Hepatocyte (in vitro differentiated cells): ENCODE measurements around the gene LXN. TPM values are rescaled to one million over a fixed set of nuclear protein-coding genes. Genes with fewer than 3 reads are reported as not detected.

Experiments
- DNase-seq: peaks from one replicate; pipeline ENCODE4 v3.0.0-alpha.2; 2016; ENCODE audit warnings: low spot score
- H2AFZ ChIP-seq: fragments of 200-600 bp; sonication (generic); 2 replicates; pipeline ENCODE4 v1.6.0; 2016; ENCODE audit warnings: antibody characterized with exemption, mild to moderate bottlenecking
- H3K27ac ChIP-seq: fragments of 200-600 bp; sonication (generic); 2 replicates; pipeline ENCODE4 v1.5.1; 2016; ENCODE audit warnings: mild to moderate bottlenecking
- H3K27me3 ChIP-seq: fragments of 200-600 bp; sonication (generic); 2 replicates; pipeline ENCODE4 v1.6.1; 2016
- H3K36me3 ChIP-seq: fragments of 200-600 bp; sonication (generic); replicated peaks from 2 replicates; pipeline ENCODE4 v1.5.1; 2016; ENCODE audit warnings: low read depth; ENCODE audit not compliant: insufficient read depth
- H3K4me1 ChIP-seq: fragments of 200-600 bp; sonication (generic); 2 replicates; pipeline ENCODE4 v1.5.1; 2016; ENCODE audit warnings: mild to moderate bottlenecking, moderate library complexity; ENCODE audit not compliant: insufficient read depth
- H3K4me2 ChIP-seq: fragments of 200-600 bp; sonication (generic); 2 replicates; pipeline ENCODE4 v1.6.0; 2016
- H3K4me3 ChIP-seq: fragments of 200-600 bp; sonication (generic); 2 replicates; pipeline ENCODE4 v1.5.1; 2016; ENCODE audit warnings: mild to moderate bottlenecking
- H3K79me2 ChIP-seq: fragments of 200-600 bp; sonication (generic); 2 replicates; pipeline ENCODE4 v1.6.0; 2017; ENCODE audit warnings: mild to moderate bottlenecking
- H3K9me2 ChIP-seq: fragments of 200-600 bp; sonication (generic); replicated peaks from 2 replicates; pipeline ENCODE4 v1.6.0; 2017; ENCODE audit warnings: mild to moderate bottlenecking; ENCODE audit not compliant: insufficient read depth
- H3K9me3 ChIP-seq: fragments of 200-600 bp; sonication (generic); 2 replicates; pipeline ENCODE4 v1.5.1; 2016; ENCODE audit warnings: low read depth, mild to moderate bottlenecking
- H4K20me1 ChIP-seq: fragments of 200-600 bp; sonication (generic); 2 replicates; pipeline ENCODE4 v1.6.0; 2016; ENCODE audit warnings: mild to moderate bottlenecking; ENCODE audit not compliant: insufficient read depth, poor library complexity, severe bottlenecking
- EZH2 ChIP-seq: fragments of 200-600 bp; sonication (generic); IDR thresholded peaks from 2 replicates; pipeline ENCODE4 v1.6.1; 2016; ENCODE audit warnings: antibody characterized with exemption, mild to moderate bottlenecking, borderline replicate concordance
- EZH2phosphoT487 ChIP-seq: fragments of 200-600 bp; sonication (generic); IDR thresholded peaks from one replicate; pipeline ENCODE4 v1.6.1; 2018; ENCODE audit warnings: antibody characterized with exemption, mild to moderate bottlenecking, low read depth, moderate library complexity; ENCODE audit not compliant: unreplicated experiment, severe bottlenecking
- WGBS: methylation state at CpG from one replicate; pipeline ENCODE4 v1.1.6; 2016; ENCODE audit warnings: low lambda C conversion rate; ENCODE audit errors: missing lambda C conversion rate; 5-methylcytosine and 5-hydroxymethylcytosine counted together
- polyA plus RNA-seq: library from polyadenylated mRNA; unstranded; fragments of >200 nt; fragmentation: Nextera tagmentation; extraction: Ambion mirVana; gene quantifications from 2 replicates; pipeline ENCODE4 v1.2.1, GENCODE V29; 2016
- total RNA-seq: library from RNA; depleted of rRNA; stranded (reverse); fragments of >200 nt; gene quantifications from 2 replicates; pipeline ENCODE4 v1.2.3, GENCODE V29; 2014
- TF ChIP-seq, protein P1 (sequence below): fragments of 200-600 bp; sonication (generic); IDR thresholded peaks from 2 replicates; pipeline ENCODE4 v1.5.1; 2016; ENCODE audit warnings: antibody characterized with exemption, mild to moderate bottlenecking; ENCODE audit not compliant: poor library complexity

LXN gene
- total and polyA plus RNA-seq, 2 experiments from 2014 or later = 19.6 to 21.3 TPM

GRCh38 chr3:158710601-158711000 is 38.2 kb upstream of the LXN start:
- Histone ChIP-seq H3K27ac (no peak overlapping the region), H4K20me1 (no peaks in the 10 kb centered on the region), H3K4me1 (no peaks in the 10 kb centered on the region), H3K79me2 (no peaks in the 10 kb centered on the region), H3K4me3 (no peak overlapping the region), H3K4me2 (no peak overlapping the region), H3K9me2 (no peaks in the 10 kb centered on the region), H2AFZ (no peak overlapping the region), H3K9me3 (no peaks in the 10 kb centered on the region), H3K27me3 (no peaks in the 10 kb centered on the region), H3K36me3 (peaks cover 4% of the 10 kb centered on the region)
- TF ChIP-seq EZH2phosphoT487 (no peak), EZH2 (no peak)
- TF ChIP-seq, protein P1, sequence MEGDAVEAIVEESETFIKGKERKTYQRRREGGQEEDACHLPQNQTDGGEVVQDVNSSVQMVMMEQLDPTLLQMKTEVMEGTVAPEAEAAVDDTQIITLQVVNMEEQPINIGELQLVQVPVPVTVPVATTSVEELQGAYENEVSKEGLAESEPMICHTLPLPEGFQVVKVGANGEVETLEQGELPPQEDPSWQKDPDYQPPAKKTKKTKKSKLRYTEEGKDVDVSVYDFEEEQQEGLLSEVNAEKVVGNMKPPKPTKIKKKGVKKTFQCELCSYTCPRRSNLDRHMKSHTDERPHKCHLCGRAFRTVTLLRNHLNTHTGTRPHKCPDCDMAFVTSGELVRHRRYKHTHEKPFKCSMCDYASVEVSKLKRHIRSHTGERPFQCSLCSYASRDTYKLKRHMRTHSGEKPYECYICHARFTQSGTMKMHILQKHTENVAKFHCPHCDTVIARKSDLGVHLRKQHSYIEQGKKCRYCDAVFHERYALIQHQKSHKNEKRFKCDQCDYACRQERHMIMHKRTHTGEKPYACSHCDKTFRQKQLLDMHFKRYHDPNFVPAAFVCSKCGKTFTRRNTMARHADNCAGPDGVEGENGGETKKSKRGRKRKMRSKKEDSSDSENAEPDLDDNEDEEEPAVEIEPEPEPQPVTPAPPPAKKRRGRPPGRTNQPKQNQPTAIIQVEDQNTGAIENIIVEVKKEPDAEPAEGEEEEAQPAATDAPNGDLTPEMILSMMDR = no peak
- no peak for DNase-seq
- 94% methylated on average over 4 of the region's 4 CpGs for WGBS

DNA sequence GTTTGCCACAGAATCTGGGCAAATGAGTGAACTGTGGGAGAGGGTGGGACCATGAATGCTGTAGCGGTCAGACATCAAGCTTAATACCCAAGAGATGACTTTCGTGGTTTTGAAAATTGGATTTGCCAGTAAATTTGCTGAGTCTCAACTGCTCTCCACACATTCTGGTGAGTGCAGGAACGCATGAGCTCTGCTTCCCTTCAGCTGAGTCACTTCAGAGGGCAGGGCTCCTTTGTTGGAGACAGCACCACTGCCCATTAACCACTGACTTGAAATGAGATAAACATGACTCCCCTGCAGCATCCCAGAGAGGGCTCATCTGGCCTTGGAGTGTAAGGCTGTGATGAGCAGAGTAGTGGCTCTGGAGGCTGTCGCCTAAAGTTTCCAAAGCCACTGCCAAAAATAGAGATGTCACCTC is 37.2 kb upstream of the LXN start:
- TF ChIP-seq, protein P1 = no peak
- TF ChIP-seq EZH2phosphoT487 = no peak
- TF ChIP-seq EZH2 = no peak
- Histone ChIP-seq H3K4me1 (no peaks in the 10 kb centered on the region), H3K36me3 (peaks cover 4% of the 10 kb centered on the region), H3K4me2 (no peak overlapping the region), H3K4me3 (no peak overlapping the region), H2AFZ (no peak overlapping the region), H3K9me3 (no peaks in the 10 kb centered on the region), H3K27ac (peak overlapping the region; percentile 53), H3K9me2 (no peaks in the 10 kb centered on the region), H3K27me3 (no peaks in the 10 kb centered on the region), H3K79me2 (no peaks in the 10 kb centered on the region), H4K20me1 (no peaks in the 10 kb centered on the region)
- 78% methylated on average over 4 of the region's 4 CpGs for WGBS
- DNase-seq = no peak

GRCh38 chr3:158703566-158703965 is 31.1 kb upstream of the LXN start:
- TF ChIP-seq EZH2phosphoT487 = no peak
- TF ChIP-seq EZH2 = no peak
- TF ChIP-seq, protein P1 = no peak
- Histone ChIP-seq H3K4me1 (no peaks in the 10 kb centered on the region), H3K36me3 (peaks cover 4% of the 10 kb centered on the region), H3K4me2 (no peak overlapping the region), H3K79me2 (no peaks in the 10 kb centered on the region), H3K4me3 (no peak overlapping the region), H4K20me1 (no peaks in the 10 kb centered on the region), H3K27me3 (no peaks in the 10 kb centered on the region), H3K9me2 (no peaks in the 10 kb centered on the region), H3K27ac (no peak overlapping the region), H3K9me3 (no peaks in the 10 kb centered on the region), H2AFZ (no peak overlapping the region)
- WGBS = 89% methylated on average over 1 of the region's 1 CpG
- no peak for DNase-seq
